NCI-H748 (cell line): Measurements from ENCODE around the gene IDI2.

Source experiments
- DNase-seq: peaks from one replicate; lab custom pipeline; 2025; ENCODE audit not compliant: unreplicated experiment; lab: John Stamatoyannopoulos, UW

IDI2 gene

DNA sequence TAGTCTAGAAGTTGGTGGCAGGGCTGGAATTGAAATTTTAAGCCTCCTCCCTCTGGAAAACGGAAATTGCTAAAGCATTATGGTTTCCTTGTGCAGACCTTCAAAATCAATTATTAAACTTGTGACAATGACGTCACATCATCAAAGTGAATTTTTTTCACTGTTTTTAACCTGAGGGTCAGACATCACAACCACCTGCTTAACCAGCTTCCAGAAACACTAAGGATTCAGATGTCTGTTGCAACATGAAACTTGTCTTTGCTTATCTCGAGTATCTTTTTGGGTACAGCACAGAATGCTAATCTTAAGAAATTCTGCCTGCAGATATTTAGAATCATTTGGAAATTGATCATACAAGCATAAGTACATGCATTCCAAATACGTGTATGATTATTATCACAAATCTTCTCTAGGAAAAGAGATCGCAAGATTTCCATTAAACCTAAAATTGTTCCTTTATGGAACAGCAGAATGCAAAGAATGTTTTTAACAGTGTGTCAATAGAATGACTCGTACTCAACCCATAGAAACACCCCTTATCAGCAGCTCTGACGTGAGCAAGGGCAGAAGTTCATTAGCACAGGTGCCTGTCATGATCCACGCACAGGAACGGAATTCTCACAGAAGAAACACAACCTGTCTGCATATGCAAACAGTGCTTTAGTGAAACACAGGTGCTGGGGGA lies 41.5 kb downstream of the IDI2 start:
- DNase-seq: no peak

DNA sequence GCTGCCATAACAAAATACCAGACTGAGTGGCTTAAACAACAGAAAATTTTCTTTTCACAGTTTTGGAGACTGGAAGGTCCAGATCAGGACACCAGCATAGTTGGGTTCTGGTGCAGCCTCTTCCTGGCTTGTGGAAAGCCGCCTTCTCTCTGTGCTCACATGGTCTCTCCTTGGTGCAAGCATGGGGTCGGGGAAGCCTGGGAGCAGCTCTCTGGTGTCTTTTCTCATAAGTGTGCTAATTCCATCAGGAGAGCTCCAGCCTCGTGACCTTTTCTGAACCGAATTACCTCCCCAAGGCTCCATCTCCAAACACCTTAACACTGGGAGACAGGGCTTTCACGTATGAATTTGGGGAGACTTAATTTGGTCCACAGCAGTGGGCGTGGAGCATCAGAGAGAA lies 42.3 kb downstream of the IDI2 start:
- DNase-seq: no peak

GRCh38 chr10:980468-981093 lies 45.1 kb downstream of the IDI2 start:
- no peak for DNase-seq

DNA sequence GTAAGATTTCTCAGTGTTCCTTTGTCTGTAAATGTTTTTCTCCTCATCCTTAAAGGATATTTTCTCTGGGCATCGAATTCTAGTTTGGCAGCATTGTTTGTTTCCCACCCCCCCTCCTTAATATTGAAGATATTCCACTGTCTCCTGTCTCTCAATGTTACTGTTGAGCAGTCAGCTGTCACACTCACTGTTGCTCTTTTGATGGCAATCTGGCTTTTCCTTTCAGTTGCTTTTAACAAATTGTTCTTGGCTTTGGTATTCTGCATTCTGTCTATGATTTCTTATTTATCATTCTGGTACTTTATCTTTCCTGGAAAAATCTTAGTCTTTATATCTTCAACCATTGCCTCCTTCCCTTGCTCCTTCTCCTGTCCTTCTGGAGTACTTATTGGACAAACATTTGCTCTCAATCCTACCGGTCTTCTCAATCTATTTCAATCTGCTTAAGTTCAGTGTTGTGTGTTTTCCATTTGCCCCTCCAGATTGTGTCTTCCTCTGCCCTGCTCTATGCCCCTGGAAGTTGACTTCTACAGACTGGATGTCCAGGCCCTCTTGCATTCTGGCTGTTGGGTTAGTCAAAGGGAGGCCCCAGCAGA lies 46.7 kb downstream of the IDI2 start:
- no peak for DNase-seq

DNA sequence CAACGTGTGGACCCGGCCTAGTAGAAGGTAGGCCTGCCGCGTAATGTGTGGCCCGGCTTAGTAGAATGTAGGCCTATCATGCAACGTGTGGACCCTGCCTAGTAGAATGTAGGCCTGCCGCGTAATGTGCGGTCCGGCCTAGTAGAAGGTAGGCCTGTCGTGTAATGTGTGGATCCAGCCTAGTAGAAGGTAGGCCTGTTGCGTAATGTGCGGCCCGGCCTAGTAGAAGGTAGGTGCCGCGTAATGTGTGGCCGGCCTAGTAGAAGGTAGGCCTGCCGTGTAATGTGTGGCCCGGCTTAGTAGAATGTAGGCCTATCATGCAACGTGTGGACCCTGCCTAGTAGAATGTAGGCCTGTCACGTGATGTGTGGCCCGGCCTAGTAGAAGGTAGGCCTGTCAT lies 49.3 kb downstream of the IDI2 start:
- no peak for DNase-seq

DNA sequence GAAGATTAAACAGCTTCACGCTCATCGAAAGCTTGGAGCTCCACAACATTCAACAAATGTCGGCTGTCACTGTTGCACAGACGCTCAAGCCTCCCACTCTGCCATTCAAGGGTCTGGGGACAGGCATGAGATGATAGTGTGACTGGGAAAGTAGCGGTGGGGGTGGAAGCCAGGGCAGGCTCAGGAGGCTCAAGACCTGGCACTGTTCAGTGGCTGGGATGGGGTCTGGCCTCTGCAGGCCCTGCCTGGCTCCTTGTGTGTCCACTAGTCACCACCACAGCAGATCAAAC lies 50.9 kb downstream of the IDI2 start:
- DNase-seq: no peak

DNA sequence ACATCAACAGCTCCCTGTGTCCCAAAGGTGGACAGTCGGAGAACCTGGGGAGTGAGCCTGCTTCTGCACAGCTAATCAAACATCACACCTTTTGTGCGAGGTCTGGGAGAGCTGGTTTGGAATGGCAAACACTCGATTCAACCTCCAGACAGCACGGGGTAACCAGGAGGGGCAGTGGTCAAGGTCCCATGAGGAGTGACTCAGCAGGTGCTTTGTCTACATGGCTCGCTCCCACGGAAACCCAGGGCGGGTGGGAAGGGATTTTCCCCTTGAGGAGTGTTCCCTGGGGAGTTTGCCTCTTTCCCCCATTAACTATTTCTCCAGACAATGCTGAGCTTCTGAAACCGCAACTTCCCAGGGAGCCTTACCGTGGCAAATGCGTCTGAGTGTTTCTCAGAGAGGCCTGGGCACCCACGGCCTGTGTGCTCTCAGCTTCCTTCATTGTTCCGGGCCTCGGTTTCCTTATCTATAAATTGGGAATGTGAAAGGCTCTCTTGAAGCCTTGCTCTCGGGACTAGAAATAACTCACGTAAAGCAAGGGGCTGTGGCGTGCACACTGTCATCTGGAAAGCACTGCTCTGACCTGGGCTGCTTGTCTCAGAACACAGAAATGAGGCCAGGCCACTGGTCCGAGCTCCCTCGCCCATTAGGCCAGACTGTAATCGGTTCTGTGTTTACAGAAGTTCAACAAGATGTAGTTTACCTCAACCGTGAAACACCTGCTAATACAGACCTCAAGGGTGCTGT lies 51.4 kb downstream of the IDI2 start:
- DNase-seq: peak; percentile 82

GRCh38 chr10:972763-973162 lies 52.9 kb downstream of the IDI2 start:
- no peak for DNase-seq

- DNase-seq: no peak
These were observed 54.0 kb downstream of the IDI2 start for GRCh38 chr10:971613-972012.

DNA sequence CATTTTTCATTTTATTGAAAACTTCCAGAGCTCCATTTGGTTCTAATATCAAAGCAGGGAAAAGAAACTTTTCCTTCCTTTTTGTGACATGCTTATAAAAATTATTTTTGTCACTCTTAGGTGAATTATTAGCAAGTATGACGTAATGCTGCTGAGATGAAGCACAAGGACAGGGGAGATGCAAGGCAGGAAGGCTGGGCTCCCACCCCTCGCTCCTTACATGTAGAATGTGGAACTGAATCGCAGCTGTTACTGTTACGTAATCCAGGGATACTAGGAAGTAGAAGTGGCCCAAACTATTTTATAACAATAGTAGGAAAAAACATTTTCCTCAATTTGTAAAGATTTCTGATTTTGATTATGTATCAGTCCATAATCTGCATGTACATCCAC lies 54.5 kb downstream of the IDI2 start:
- DNase-seq: peak; percentile 24

DNA sequence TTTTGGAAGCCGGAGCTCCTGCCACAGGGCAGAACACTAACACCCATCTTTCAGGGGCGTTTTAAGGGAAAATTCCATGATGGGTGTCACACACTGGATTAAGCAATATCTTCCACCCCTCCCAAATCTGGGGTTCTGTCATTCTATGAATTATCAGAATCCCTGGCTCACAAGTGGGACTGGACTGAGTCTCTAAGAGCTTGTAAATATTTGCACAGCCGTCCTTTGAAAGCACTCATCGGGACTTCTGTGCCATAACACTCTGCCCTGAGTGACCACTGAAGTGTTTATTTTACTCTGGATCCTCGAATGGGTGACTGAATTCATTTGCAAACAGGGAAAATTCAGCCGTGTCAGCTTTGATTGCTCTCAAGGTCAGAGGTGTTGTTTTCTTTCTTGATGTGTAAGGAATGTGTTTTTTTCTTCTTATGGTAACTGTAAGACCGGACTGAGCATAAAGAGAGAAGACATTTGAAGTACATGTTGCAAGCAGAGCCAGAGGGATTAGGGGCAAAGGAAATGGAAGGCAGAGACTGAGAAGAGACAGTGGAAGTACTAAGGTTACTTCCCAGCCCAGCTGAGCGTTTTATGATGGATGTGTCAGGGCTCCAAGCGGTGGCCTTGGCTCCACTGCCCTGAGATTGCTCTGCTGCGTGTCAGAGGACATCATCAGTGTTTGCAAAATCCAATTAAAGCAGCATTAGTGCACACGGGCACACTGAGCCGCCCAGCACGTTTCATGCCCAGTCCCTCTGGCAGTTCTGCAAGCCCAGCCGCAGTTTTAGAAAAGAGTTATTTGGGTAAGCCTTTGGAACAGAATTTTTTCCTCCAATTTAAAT lies 55.1 kb downstream of the IDI2 start:
- peak; percentile 91 for DNase-seq

DNA sequence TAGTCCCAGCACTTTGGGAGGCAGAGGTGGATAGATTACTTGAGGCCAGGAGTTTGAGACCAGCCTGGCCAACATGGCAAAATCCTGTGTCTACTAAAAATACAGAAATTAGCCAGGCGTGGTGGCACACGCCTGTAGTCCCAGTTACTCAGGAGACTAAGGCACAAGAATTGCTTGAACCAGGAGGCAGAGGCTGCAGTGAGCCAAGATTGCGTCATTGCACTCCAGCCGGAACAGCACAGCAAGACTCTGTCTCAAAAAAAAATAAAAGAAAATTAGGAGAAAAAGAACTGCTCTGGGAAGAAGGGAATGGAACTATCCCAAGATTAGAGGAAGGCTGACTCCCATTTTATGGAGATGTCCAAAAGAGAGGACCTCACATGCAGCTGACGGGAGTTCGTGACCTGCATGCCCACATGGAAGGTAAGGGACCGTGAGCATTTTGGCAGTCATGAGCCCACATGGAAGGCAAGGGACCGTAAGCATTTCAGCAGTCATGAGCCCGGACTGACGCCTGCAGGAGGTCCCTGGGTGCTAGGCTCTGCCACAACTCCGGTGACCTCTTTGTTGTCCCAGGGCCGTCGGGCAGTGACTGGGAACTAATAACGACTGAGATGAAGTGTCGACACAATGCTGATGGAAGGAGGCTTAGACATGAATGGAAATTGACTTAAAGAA lies 56.0 kb downstream of the IDI2 start:
- DNase-seq: peak; percentile 6
